PC-9 (cell line): ENCODE measurements around the gene KEAP1. TPM values are rescaled to one million over a fixed set of nuclear protein-coding genes. Genes with fewer than 3 reads are reported as not detected.

ENCODE experiments used
- BruUV-seq: library from RNA; stranded (reverse); fragments of 400-500 nt; replicated peaks from 2 replicates; lab custom pipeline; 2021; lab: Mats Ljungman, UMichigan
- CTCF ChIA-PET: fragments of 300-600 bp; sonication (Branson Sonifier 250); formaldehyde crosslinking; loops from one replicate; lab custom pipeline; 2022; ENCODE audit warnings: antibody characterized with exemption; lab: Charles Lee
- POLR2A ChIA-PET: fragments of 300-600 bp; sonication (Branson Sonifier 250); formaldehyde crosslinking; loops from one replicate; lab custom pipeline; 2022; ENCODE audit warnings: antibody characterized with exemption; ENCODE audit not compliant: unreplicated experiment; lab: Charles Lee
- DNase-seq, 2 experiments: peaks; one replicate each; pipeline versions ENCODE4 v3.0.0 to v3.0.0-alpha.2; 2015 to 2022; ENCODE audit warnings: mixed read lengths in 1 of 2
- H2AFZ ChIP-seq: fragments of 200-600 bp; sonication (generic); 2 replicates; pipeline ENCODE4 v1.8.1; 2017; ENCODE audit warnings: antibody characterized with exemption
- H3F3A ChIP-seq: fragments of 200-600 bp; sonication (generic); 2 replicates; pipeline ENCODE4 v1.8.1; 2017; ENCODE audit warnings: antibody characterized with exemption, mild to moderate bottlenecking, low read depth; ENCODE audit not compliant: insufficient read depth
- H3K27ac ChIP-seq: fragments of 200-600 bp; sonication (generic); 2 replicates; pipeline ENCODE4 v1.6.1; 2016; ENCODE audit warnings: mixed run types
- H3K27me3 ChIP-seq: fragments of 200-600 bp; sonication (generic); 2 replicates; pipeline ENCODE4 v1.6.1; 2016; ENCODE audit warnings: low read depth, mixed run types; ENCODE audit not compliant: insufficient read depth
- H3K36me3 ChIP-seq: fragments of 200-600 bp; sonication (generic); 2 replicates; pipeline ENCODE4 v1.6.1; 2016; ENCODE audit warnings: low read depth, mixed run types
- H3K4me1 ChIP-seq: fragments of 200-600 bp; sonication (generic); replicated peaks from 2 replicates; pipeline ENCODE4 v1.6.1; 2016; ENCODE audit warnings: mixed run types; ENCODE audit not compliant: insufficient read depth
- H3K4me2 ChIP-seq: fragments of 200-600 bp; sonication (generic); 2 replicates; pipeline ENCODE4 v1.6.1; 2017; ENCODE audit warnings: mixed run types
- H3K4me3 ChIP-seq: fragments of 200-600 bp; sonication (generic); 2 replicates; pipeline ENCODE4 v1.6.1; 2016; ENCODE audit warnings: mixed run types
- H3K79me2 ChIP-seq: fragments of 200-600 bp; sonication (generic); 2 replicates; pipeline ENCODE4 v1.6.1; 2017; ENCODE audit warnings: low read depth, mixed run types
- H3K9me2 ChIP-seq: fragments of 200-600 bp; sonication (generic); 2 replicates; pipeline ENCODE4 v1.8.1; 2017; ENCODE audit warnings: mild to moderate bottlenecking; ENCODE audit not compliant: insufficient read depth
- H3K9me3 ChIP-seq: fragments of 200-600 bp; sonication (generic); 2 replicates; pipeline ENCODE4 v1.8.1; 2016; ENCODE audit warnings: low read depth; ENCODE audit not compliant: insufficient read depth
- H4K20me1 ChIP-seq: fragments of 200-600 bp; sonication (generic); 2 replicates; pipeline ENCODE4 v1.8.1; 2017; ENCODE audit not compliant: insufficient read depth
- CTCF ChIP-seq: fragments of 200-600 bp; sonication (generic); conservative IDR thresholded peaks from 2 replicates; pipeline ENCODE4 v1.6.1; 2017; ENCODE audit warnings: mixed run types, antibody characterized with exemption, mild to moderate bottlenecking, moderate library complexity
- EZH2 ChIP-seq: fragments of 200-600 bp; sonication (generic); IDR thresholded peaks from 2 replicates; pipeline ENCODE4 v1.8.0; 2017; ENCODE audit warnings: antibody characterized with exemption, low read depth
- intact Hi-C: fragments of 100-400 bp; cut with micrococcal nuclease; formaldehyde crosslinking; loops from one replicate; pipeline ENCODE4 v1.10.0; 2022; ENCODE audit not compliant: unreplicated experiment
- total RNA-seq: library from RNA; stranded (reverse); gene quantifications from 2 replicates; pipeline ENCODE4 v1.2.3, GENCODE V29; 2021

The KEAP1 gene
- total RNA-seq, 1 experiment from 2014 or later = 154 TPM

GRCh38 chr19:10508707-10509106, 5.6 kb upstream of the KEAP1 start:
- Histone ChIP-seq H3K4me1 (peaks cover 18% of the 10 kb centered on the region; the same call in 1 of the 2 replicates), H2AFZ (no peak overlapping the region), H3K79me2 (0 out of 2 replicates have a peak, but pooled peaks cover under 1% of the 10 kb centered on the region), H3K9me2 (no peaks in the 10 kb centered on the region), H3K4me3 (no peak overlapping the region), H3K9me3 (no peaks in the 10 kb centered on the region), H3K27me3 (no peaks in the 10 kb centered on the region), H3K36me3 (no peaks in the 10 kb centered on the region), H3K27ac (no peak overlapping the region), H4K20me1 (no peaks in the 10 kb centered on the region), H3F3A (peaks cover 49% of the 10 kb centered on the region; the same call in 1 of the 2 replicates), H3K4me2 (no peak overlapping the region)
- no TSS peak for BruUV-seq
- intact Hi-C loops = no loop called here
- CTCF ChIA-PET = interaction anchor here (0.8 kb wide), 1 partner anchor 13 kb away, joined by 3 read pairs; no protein-coding TSS in a partner anchor
- TF ChIP-seq EZH2 = no peak
- no peak for TF ChIP-seq CTCF
- no peak for DNase-seq
- POLR2A ChIA-PET = no interaction called here

- Histone ChIP-seq H3K27me3 (no peaks in the 10 kb centered on the region), H3F3A (peaks cover 53% of the 10 kb centered on the region; the same call in 1 of the 2 replicates), H3K36me3 (no peaks in the 10 kb centered on the region), H3K9me3 (no peaks in the 10 kb centered on the region), H4K20me1 (no peaks in the 10 kb centered on the region), H2AFZ (no peak overlapping the region), H3K79me2 (0 out of 2 replicates have a peak, but pooled peaks cover 3% of the 10 kb centered on the region), H3K4me1 (peaks cover 18% of the 10 kb centered on the region; the same call in 1 of the 2 replicates), H3K9me2 (no peaks in the 10 kb centered on the region), H3K4me3 (no peak overlapping the region), H3K27ac (no peak overlapping the region), H3K4me2 (no peak overlapping the region)
- no TSS peak for BruUV-seq
- TF ChIP-seq CTCF = no peak
- no peak for TF ChIP-seq EZH2
- intact Hi-C loops = no loop called here
- DNase-seq = no peak
- POLR2A ChIA-PET = no interaction called here
- CTCF ChIA-PET = no interaction called here
Observed at GRCh38 chr19:10508036-10508435, 4.9 kb upstream of the KEAP1 start.

DNA sequence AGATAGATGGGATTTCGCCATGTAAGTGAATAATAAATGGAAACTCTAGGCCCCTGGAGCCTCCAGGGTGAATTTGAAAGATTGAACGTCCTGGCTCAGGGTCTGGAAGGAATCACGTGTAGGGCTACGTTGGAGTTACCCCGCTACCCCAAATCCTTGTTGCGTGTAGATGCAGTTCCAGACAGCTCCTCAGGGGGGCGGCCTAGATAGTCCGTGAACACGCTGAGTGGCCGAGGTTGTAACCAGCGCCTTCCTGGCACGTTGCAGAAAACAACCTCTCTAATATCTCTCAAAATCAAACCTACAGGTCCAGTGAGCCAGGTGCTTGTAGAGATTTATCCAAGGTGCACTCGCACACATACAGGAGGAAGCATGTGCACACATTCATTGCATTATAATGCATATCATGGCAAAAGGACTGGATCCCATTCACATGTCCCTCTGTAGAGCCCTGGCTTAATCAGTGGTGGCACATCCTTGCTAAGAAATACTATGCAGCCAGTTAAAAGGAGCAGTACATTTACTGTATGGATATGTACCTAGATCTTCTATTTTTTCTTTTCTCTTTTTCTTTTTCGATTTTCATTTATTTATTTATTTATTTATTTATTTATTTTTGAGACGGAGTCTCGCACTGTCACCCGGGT, 2.5 kb upstream of the KEAP1 start:
- POLR2A ChIA-PET = interaction anchor here (0.5 kb wide), 1 partner anchor 31 kb away, joined by 3 read pairs; no protein-coding TSS in a partner anchor
- BruUV-seq = no TSS peak
- DNase-seq = peak in 1 of 2 experiments; percentile 72
- Histone ChIP-seq H3K27ac (no peak overlapping the region), H2AFZ (no peak overlapping the region), H4K20me1 (peaks cover 3% of the 10 kb centered on the region; the same call in 1 of the 2 replicates), H3K79me2 (peaks cover 20% of the 10 kb centered on the region), H3K4me3 (no peak overlapping the region), H3F3A (peaks cover 55% of the 10 kb centered on the region; the same call in 1 of the 2 replicates), H3K4me1 (peaks cover 24% of the 10 kb centered on the region), H3K9me3 (no peaks in the 10 kb centered on the region), H3K36me3 (no peaks in the 10 kb centered on the region), H3K4me2 (no peak overlapping the region), H3K9me2 (no peaks in the 10 kb centered on the region), H3K27me3 (no peaks in the 10 kb centered on the region)
- intact Hi-C loops = no loop called here
- CTCF ChIA-PET = interaction anchor here (0.5 to 0.7 kb wide), 5 partner anchors 17 to 254 kb away, joined by 3 to 6 read pairs (median 6); no protein-coding TSS in a partner anchor
- TF ChIP-seq CTCF = peak; percentile 91
- TF ChIP-seq EZH2 = no peak
